BJ (cell line): ENCODE data around the gene PPP2R5C. TPM values are rescaled to one million over a fixed set of nuclear protein-coding genes. Genes with fewer than 3 reads are reported as not detected.

ENCODE experiments used
- CTCF ChIA-PET: fragments of 350-600 bp; formaldehyde crosslinking; extraction: SDS; loops from one replicate; lab custom pipeline; 2021; ENCODE audit warnings: antibody characterized with exemption, inconsistent platforms; lab: Yijun Ruan, JAX
- POLR2A ChIA-PET: fragments of 300-600 bp; sonication (Branson Sonifier 250); formaldehyde crosslinking; extraction: SDS; loops from one replicate; lab custom pipeline; 2021; ENCODE audit warnings: antibody characterized with exemption; lab: Charles Lee
- DNase-seq: peaks from one replicate; pipeline ENCODE4 v3.0.0-alpha.2; 2011; ENCODE audit warnings: low read depth
- H3K27me3 ChIP-seq: 2 replicates; pipeline ENCODE4 v1.6.0; 2011; ENCODE audit warnings: low read length; ENCODE audit not compliant: control insufficient read depth, insufficient read depth
- H3K36me3 ChIP-seq: 2 replicates; pipeline ENCODE4 v1.5.1; 2011; ENCODE audit warnings: low read length; ENCODE audit not compliant: control insufficient read depth, insufficient read depth
- H3K4me3 ChIP-seq: 2 replicates; pipeline ENCODE4 v1.5.1; 2011; ENCODE audit warnings: low read depth, mild to moderate bottlenecking, control low read depth, low read length
- polyA plus RNA-seq: library from polyadenylated mRNA; depleted of rRNA; stranded (reverse); fragments of >200 nt; gene quantifications from 2 replicates; pipeline ENCODE4 v1.2.3, GENCODE V29; 2011
- TF ChIP-seq, protein P1 (sequence below): IDR thresholded peaks from 2 replicates; pipeline ENCODE4 v1.5.1; 2011; ENCODE audit warnings: low read depth, mild to moderate bottlenecking, control low read depth, inconsistent platforms, low read length, moderate library complexity; ENCODE audit not compliant: insufficient read depth

PPP2R5C gene
- polyA plus RNA-seq, 1 experiment = 55.8 TPM

DNA sequence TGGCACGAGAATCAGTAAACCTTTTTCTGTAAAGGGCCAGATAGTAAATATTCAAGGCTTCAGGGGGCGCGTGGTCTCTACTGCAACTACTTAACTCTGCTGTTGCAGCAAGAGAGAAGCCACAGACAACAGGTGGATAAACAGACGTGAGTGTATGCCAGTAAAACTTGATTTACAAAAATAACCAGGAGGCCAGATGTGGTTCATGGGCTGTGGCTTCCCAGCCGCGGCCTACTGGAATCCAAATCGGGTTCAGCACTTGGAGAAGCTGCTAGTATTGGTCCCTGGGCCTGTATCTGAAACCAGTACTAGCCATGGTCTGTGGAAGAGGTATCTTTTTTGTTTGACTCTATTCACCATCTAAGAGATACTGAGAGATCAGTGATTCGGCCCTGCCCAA is 13.3 kb downstream of the PPP2R5C start:
- CTCF ChIA-PET = no interaction called here
- TF ChIP-seq, protein P1, sequence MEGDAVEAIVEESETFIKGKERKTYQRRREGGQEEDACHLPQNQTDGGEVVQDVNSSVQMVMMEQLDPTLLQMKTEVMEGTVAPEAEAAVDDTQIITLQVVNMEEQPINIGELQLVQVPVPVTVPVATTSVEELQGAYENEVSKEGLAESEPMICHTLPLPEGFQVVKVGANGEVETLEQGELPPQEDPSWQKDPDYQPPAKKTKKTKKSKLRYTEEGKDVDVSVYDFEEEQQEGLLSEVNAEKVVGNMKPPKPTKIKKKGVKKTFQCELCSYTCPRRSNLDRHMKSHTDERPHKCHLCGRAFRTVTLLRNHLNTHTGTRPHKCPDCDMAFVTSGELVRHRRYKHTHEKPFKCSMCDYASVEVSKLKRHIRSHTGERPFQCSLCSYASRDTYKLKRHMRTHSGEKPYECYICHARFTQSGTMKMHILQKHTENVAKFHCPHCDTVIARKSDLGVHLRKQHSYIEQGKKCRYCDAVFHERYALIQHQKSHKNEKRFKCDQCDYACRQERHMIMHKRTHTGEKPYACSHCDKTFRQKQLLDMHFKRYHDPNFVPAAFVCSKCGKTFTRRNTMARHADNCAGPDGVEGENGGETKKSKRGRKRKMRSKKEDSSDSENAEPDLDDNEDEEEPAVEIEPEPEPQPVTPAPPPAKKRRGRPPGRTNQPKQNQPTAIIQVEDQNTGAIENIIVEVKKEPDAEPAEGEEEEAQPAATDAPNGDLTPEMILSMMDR = no peak
- Histone ChIP-seq H3K4me3 (no peak overlapping the region), H3K27me3 (peaks cover 6% of the 10 kb centered on the region), H3K36me3 (no peaks in the 10 kb centered on the region)
- DNase-seq = no peak
- POLR2A ChIA-PET = no interaction called here

DNA sequence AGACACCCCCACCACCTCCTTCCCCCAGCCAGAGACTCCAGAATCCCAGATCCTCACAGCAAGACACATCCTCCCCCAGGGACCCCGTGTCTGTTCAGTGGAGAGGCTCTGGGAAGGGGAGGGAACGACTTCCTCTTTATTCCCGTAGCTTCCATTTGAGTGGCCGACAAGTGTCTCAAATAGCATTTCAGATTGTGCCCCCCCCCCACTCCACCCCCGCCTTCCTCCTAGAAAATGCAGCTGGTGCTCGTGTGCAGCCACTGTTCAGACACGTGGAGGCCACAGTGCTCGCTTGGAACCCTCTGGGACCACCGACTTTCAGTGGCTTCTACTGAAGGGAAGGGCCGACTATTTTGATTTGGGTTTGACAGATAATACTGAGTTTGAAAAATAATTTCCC is 14.3 kb downstream of the PPP2R5C start:
- TF ChIP-seq, protein P1 = no peak
- no peaks in the 10 kb centered on the region for H3K36me3 ChIP-seq
- no peak for DNase-seq
- ChIA-PET CTCF (no interaction called here), POLR2A (no interaction called here)
- no peak overlapping the region for H3K4me3 ChIP-seq
- peaks cover 13% of the 10 kb centered on the region for H3K27me3 ChIP-seq

DNA sequence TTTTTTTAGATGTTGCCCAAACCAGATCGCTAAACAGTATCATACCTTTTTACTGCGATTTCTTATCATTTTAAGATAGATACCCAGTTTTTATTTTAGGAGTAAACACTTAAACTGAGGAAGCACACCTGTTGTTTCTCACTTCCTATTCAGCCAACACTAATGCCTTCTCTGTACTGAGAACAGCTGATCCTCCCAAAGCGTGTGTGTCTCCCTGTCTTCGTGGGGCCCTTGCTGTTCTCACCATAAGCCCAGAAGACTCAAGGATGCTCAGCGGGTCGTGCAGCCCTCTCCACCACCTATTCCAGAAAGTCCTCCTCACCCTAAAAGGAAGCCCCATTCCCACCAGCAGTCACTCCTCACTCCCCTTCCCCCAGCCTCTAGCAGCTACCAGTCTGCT is 14.8 kb downstream of the PPP2R5C start:
- TF ChIP-seq, protein P1 = no peak
- H3K36me3 ChIP-seq = no peaks in the 10 kb centered on the region
- H3K4me3 ChIP-seq = no peak overlapping the region
- DNase-seq = no peak
- H3K27me3 ChIP-seq = peaks cover 16% of the 10 kb centered on the region
- CTCF ChIA-PET = no interaction called here
- POLR2A ChIA-PET = no interaction called here

DNA sequence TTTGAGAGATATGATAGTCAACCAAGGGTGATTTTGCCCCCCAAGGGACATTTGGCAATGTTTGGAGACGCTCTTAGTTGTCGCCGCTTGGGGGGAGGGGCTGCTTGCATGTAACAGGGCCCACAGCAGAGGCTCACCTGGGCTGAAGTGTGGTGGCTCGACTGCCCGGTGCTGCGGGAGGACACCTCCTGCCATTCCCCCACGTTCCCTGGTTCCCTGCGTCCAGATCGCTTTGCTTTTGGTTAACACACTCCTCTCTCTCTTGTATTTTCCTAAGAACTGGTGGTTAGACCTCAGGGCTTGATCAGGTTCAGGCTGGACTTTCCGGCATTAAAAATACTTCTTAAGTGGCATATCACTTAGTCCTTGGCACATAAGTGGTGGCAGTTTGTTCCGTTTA is 18.9 kb downstream of the PPP2R5C start:
- CTCF ChIA-PET = interaction anchor here (1.5 kb wide), 1 partner anchor 10 kb away, joined by 9 read pairs; no protein-coding TSS in a partner anchor
- DNase-seq = no peak
- TF ChIP-seq, protein P1 = no peak
- Histone ChIP-seq H3K36me3 (no peaks in the 10 kb centered on the region), H3K4me3 (no peak overlapping the region), H3K27me3 (peaks cover 19% of the 10 kb centered on the region)
- POLR2A ChIA-PET = no interaction called here

DNA sequence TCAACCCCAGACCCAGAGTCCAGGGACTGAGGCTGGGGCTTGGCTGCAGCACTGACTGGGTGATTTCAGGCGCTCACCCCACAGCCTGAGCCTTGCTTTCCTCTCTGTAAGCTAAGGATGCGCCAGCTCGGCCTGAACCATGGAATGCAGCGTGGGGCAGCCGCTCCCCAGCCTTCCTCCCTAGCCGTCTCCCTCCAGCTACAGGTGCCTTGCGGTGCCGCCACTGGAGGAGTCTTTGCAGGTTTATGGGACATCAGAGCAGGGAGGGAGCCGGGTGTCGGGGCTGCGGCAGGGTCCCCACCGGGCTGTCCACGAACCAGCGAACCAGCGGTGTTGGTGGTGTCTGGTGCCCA is 19.4 kb downstream of the PPP2R5C start:
- TF ChIP-seq, protein P1 = no peak
- H3K36me3 ChIP-seq = no peaks in the 10 kb centered on the region
- H3K27me3 ChIP-seq = peaks cover 19% of the 10 kb centered on the region
- H3K4me3 ChIP-seq = peak overlapping the region; percentile 24
- no peak for DNase-seq
- ChIA-PET CTCF (interaction anchor here (1.5 kb wide), 1 partner anchor 10 kb away, joined by 9 read pairs; no protein-coding TSS in a partner anchor), POLR2A (no interaction called here)
